ENCODE measurements around the gene NSD2. TPM values are rescaled to one million over a fixed set of nuclear protein-coding genes. Genes with fewer than 3 reads are reported as not detected.
"Not testable (repeated sequence)": the region's sequence is repeated elsewhere in the genome, so short reads cannot be mapped to it uniquely, and the experiment has no call there.

The NSD2 gene
- total and polyA plus RNA-seq, 2 experiments from 2014 or later: 25.7 to 30.8 TPM

DNA sequence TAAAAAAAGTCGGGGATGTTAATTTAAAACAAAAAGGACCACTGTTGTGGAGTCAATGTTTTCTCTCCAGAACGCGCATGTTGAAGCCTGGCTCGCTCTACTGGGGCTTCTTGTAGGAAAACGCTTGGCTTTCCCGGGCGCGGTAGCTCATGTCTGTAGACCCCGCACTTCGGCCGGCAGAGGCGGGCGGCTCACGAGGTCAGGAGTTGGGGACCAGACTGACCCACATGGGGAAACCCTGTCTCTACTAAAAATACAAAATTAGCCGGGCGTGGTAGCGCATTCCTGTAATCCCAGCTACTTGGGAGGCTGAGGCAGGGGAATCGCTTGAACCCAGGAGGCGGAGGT, 122.0 kb downstream of the NSD2 start:
- peaks cover 5% of the 10 kb centered on the region for H3K4me1 ChIP-seq (ENCODE audit: insufficient read depth)
- WGBS (ENCODE audit: low lambda C conversion rate, missing lambda C conversion rate): 97% methylated on average over 19 of the region's 19 CpGs
- no peak overlapping the region for H2AFZ ChIP-seq
- H4K20me1 ChIP-seq (ENCODE audit: insufficient read depth, poor library complexity, severe bottlenecking): peaks cover 27% of the 10 kb centered on the region
- H3K4me3 ChIP-seq: no peak overlapping the region
- H3K36me3 ChIP-seq (replicated peaks; ENCODE audit: insufficient read depth, low read depth): no peaks in the 10 kb centered on the region
- H3K9me2 ChIP-seq (replicated peaks; ENCODE audit: insufficient read depth): no peaks in the 10 kb centered on the region
- H3K4me2 ChIP-seq: no peak overlapping the region
- DNase-seq (ENCODE audit: low spot score): no peak
- no peaks in the 10 kb centered on the region for H3K27me3 ChIP-seq
- TF ChIP-seq, protein P1, sequence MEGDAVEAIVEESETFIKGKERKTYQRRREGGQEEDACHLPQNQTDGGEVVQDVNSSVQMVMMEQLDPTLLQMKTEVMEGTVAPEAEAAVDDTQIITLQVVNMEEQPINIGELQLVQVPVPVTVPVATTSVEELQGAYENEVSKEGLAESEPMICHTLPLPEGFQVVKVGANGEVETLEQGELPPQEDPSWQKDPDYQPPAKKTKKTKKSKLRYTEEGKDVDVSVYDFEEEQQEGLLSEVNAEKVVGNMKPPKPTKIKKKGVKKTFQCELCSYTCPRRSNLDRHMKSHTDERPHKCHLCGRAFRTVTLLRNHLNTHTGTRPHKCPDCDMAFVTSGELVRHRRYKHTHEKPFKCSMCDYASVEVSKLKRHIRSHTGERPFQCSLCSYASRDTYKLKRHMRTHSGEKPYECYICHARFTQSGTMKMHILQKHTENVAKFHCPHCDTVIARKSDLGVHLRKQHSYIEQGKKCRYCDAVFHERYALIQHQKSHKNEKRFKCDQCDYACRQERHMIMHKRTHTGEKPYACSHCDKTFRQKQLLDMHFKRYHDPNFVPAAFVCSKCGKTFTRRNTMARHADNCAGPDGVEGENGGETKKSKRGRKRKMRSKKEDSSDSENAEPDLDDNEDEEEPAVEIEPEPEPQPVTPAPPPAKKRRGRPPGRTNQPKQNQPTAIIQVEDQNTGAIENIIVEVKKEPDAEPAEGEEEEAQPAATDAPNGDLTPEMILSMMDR (IDR thresholded peaks at IDR 0.05; ENCODE audit: poor library complexity): no peak
- TF ChIP-seq EZH2 (IDR thresholded peaks at IDR 0.05; ENCODE audit: borderline replicate concordance) (no peak), EZH2phosphoT487 (IDR thresholded peaks at IDR 0.05; ENCODE audit: low read depth, severe bottlenecking, unreplicated experiment) (no peak)
- H3K79me2 ChIP-seq: peaks cover 83% of the 10 kb centered on the region
- no peak overlapping the region for H3K27ac ChIP-seq
- H3K9me3 ChIP-seq (ENCODE audit: low read depth): peaks cover 6% of the 10 kb centered on the region

DNA sequence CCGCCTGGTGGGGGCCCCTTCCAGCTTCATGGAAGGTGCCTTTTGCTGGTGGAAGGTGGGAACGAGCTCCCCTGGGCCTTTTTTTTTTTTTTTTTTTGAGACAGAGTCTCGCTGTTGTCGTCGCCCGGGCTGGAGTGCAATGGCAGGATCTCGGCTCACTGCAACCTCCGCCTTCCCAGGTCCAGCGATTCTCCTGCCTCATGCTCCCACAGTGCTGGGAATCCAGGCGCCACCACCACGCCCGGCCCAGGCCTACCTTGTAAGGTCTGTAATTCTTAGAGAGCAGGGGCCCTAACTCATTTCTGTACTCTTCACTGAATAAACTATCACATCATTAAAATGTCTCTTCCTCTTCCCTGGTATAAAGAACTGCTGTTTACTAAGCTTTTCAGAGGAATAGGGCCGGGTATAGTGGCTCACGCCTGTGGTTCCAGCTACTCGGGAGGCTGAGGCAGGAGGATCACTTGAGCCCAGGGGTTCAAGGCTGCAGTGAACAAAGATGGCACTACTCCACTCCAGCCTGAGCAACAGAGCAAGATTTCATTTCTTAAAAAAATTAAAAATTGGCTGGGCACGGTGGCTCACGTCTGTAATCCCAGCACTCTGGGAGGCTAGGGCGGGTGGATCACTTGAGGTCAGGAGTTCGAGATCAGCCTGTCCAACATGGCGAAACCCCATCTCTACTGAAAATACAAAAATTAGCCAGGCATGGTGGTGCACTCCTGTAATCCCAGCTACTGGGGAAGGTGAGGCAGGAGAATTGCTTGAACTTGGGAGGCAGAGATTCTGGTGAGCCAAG, 122.7 kb downstream of the NSD2 start:
- DNase-seq (ENCODE audit: low spot score); H3K4me1 ChIP-seq (ENCODE audit: insufficient read depth); H3K27ac ChIP-seq; H2AFZ ChIP-seq; H3K36me3 ChIP-seq (replicated peaks; ENCODE audit: insufficient read depth, low read depth); H3K27me3 ChIP-seq; H3K4me3 ChIP-seq; H3K9me2 ChIP-seq (replicated peaks; ENCODE audit: insufficient read depth); H3K4me2 ChIP-seq; H3K9me3 ChIP-seq (ENCODE audit: low read depth): not testable (repeated sequence)
- WGBS (ENCODE audit: low lambda C conversion rate, missing lambda C conversion rate): over 99% methylated on average over 20 of the region's 20 CpGs
- peaks cover 88% of the 10 kb centered on the region for H3K79me2 ChIP-seq
- H4K20me1 ChIP-seq (ENCODE audit: insufficient read depth, poor library complexity, severe bottlenecking): peaks cover 28% of the 10 kb centered on the region

DNA sequence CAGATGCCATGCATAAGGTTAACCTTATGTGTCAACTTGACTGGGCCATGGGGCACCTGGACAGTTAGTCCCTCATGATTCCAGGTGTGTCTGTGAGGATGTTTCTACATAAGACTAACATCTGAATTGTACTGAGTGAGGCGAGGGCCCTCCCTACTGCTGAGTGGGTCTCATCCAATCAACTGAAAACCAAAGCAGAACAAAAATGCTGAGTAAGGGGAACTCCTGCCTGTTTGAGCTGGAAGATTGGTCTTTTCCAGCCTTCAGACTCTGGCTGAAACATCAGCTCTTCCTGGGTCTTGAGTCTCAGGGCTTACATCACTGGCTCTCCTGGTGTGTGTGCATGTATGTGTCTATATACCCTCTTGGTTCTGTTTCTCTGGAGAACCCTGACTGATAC, 123.7 kb downstream of the NSD2 start:
- H3K27ac ChIP-seq: no peak overlapping the region
- peaks cover 97% of the 10 kb centered on the region for H3K79me2 ChIP-seq
- peaks cover 35% of the 10 kb centered on the region for H4K20me1 ChIP-seq (ENCODE audit: insufficient read depth, poor library complexity, severe bottlenecking)
- H3K4me1 ChIP-seq (ENCODE audit: insufficient read depth): peaks cover 10% of the 10 kb centered on the region
- H2AFZ ChIP-seq: no peak overlapping the region
- no peak overlapping the region for H3K4me2 ChIP-seq
- no peak for TF ChIP-seq EZH2phosphoT487 (IDR thresholded peaks at IDR 0.05; ENCODE audit: low read depth, severe bottlenecking, unreplicated experiment)
- TF ChIP-seq, protein P1 (IDR thresholded peaks at IDR 0.05; ENCODE audit: poor library complexity): no peak
- H3K36me3 ChIP-seq (replicated peaks; ENCODE audit: insufficient read depth, low read depth): no peaks in the 10 kb centered on the region
- H3K9me2 ChIP-seq (replicated peaks; ENCODE audit: insufficient read depth): no peaks in the 10 kb centered on the region
- 100% methylated on average over 1 of the region's 1 CpG for WGBS (ENCODE audit: low lambda C conversion rate, missing lambda C conversion rate)
- peaks cover 6% of the 10 kb centered on the region for H3K9me3 ChIP-seq (ENCODE audit: low read depth)
- no peaks in the 10 kb centered on the region for H3K27me3 ChIP-seq
- no peak overlapping the region for H3K4me3 ChIP-seq
- DNase-seq (ENCODE audit: low spot score): no peak

DNA sequence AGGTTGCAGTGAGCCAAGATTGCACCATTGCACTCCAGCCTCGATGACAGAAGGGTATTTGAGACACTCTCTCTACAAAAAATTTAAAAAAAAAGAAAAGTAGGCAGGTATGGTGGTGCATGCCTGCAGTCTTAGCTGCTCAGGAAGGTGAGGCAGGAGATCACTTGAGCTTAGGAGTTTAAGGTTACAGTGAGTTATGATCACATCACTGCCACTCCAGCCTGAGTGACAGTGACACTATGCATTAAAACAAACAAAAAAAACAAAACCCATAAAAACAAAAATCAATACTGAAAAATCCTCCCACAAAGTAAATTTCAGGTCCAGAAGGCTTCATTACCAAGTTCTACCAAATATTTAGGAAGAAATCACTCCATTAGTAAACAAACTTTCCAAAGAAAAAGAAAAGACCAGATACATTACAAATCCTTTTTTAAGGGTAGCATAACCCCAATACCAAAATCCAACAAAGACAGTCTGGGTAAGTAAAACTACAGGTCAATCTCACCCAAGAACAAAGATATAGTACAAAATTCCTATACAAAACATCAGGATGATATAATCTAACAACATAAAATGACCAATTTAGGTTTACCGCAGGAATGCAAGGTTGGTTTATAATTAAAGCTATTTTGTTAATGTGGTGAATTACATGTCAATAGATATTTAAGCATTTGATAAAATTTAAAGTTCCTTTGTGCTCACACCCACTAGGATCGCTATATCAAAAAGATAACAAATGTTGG, 125.8 kb downstream of the NSD2 start:
- H3K27ac ChIP-seq: no peak overlapping the region
- H3K4me2 ChIP-seq: no peak overlapping the region
- no peaks in the 10 kb centered on the region for H3K36me3 ChIP-seq (replicated peaks; ENCODE audit: insufficient read depth, low read depth)
- H3K4me3 ChIP-seq: no peak overlapping the region
- H3K79me2 ChIP-seq: peaks cover 97% of the 10 kb centered on the region
- peaks cover 10% of the 10 kb centered on the region for H3K4me1 ChIP-seq (ENCODE audit: insufficient read depth)
- WGBS (ENCODE audit: low lambda C conversion rate, missing lambda C conversion rate): 99% methylated on average over 3 of the region's 3 CpGs
- TF ChIP-seq EZH2phosphoT487 (IDR thresholded peaks at IDR 0.05; ENCODE audit: low read depth, severe bottlenecking, unreplicated experiment) (no peak), EZH2 (IDR thresholded peaks at IDR 0.05; ENCODE audit: borderline replicate concordance) (no peak)
- TF ChIP-seq, protein P1 (IDR thresholded peaks at IDR 0.05; ENCODE audit: poor library complexity): no peak
- no peak for DNase-seq (ENCODE audit: low spot score)
- H3K9me2 ChIP-seq (replicated peaks; ENCODE audit: insufficient read depth): no peaks in the 10 kb centered on the region
- H2AFZ ChIP-seq: no peak overlapping the region
- H4K20me1 ChIP-seq (ENCODE audit: insufficient read depth, poor library complexity, severe bottlenecking): peaks cover 29% of the 10 kb centered on the region
- no peaks in the 10 kb centered on the region for H3K27me3 ChIP-seq
- H3K9me3 ChIP-seq (ENCODE audit: low read depth): peaks cover 6% of the 10 kb centered on the region
